Prostate gland (tissue), 2 donors: ENCODE results near the gene NDUFV2. TPM values are rescaled to one million over a fixed set of nuclear protein-coding genes. Genes with fewer than 3 reads are reported as not detected.

Experiments
- DNase-seq: peaks from one replicate; pipeline ENCODE4 v3.0.0-alpha.2; 2019; ENCODE audit warnings: low spot score
- H3K27ac ChIP-seq, 2 donors: fragments of 200-600 bp; sonication (generic); 2 replicates each; pipeline ENCODE4 v1.5.1; 2017 to 2019
- H3K27me3 ChIP-seq: fragments of 200-600 bp; sonication (generic); replicated peaks from 2 replicates; pipeline ENCODE4 v1.5.1; 2019; ENCODE audit not compliant: insufficient read depth
- H3K36me3 ChIP-seq, 2 donors: fragments of 200-600 bp; sonication (generic); 1 replicate in 1 of 2; 2 replicates in 1 of 2; pipeline versions ENCODE4 v1.5.1 to v1.8.1; 2017 to 2019
- H3K4me1 ChIP-seq: fragments of 200-600 bp; sonication (generic); replicated peaks from 2 replicates; pipeline ENCODE4 v1.5.1; 2019
- H3K4me3 ChIP-seq, 2 donors: fragments of 200-600 bp; sonication (generic); 2 replicates each; pipeline ENCODE4 v1.5.1; 2017 to 2019
- H3K9me3 ChIP-seq: fragments of 200-600 bp; sonication (generic); 2 replicates; pipeline ENCODE4 v1.5.1; 2017
- CTCF ChIP-seq, 4 experiments: fragments of 200-600 bp in 2 of 4; fragments of 450-650 bp in 2 of 4; sonication (generic) in 2 of 4; IDR thresholded peaks; 1 replicate in 3 of 4; 2 replicates in 1 of 4; pipeline ENCODE4 v1.5.1; 2016 to 2019; ENCODE audit warnings: antibody characterized with exemption in 4 of 4, mild to moderate bottlenecking in 2 of 4, moderate library complexity in 2 of 4
- POLR2A ChIP-seq: fragments of 450-650 bp; IDR thresholded peaks from one replicate; pipeline ENCODE4 v1.6.1; 2016; ENCODE audit warnings: antibody characterized with exemption, mild to moderate bottlenecking
- POLR2AphosphoS5 ChIP-seq: sonication (generic); formaldehyde crosslinking; IDR thresholded peaks from one replicate; pipeline ENCODE4 v1.6.1; 2017; ENCODE audit warnings: antibody characterized with exemption
- WGBS: methylation state at CpG from one replicate; pipeline ENCODE4 v1.1.5; 2018; 5-methylcytosine and 5-hydroxymethylcytosine counted together
- intact Hi-C: fragments of 100-400 bp; cut with DNase I; formaldehyde crosslinking; loops from one replicate; pipeline ENCODE4 v1.14.2; 2022
- total RNA-seq, 2 donors: library from RNA; depleted of rRNA; stranded (reverse); fragments of >200 nt; gene quantifications; one replicate each; pipeline ENCODE4 v1.1.0, GENCODE V29; 2016

NDUFV2 gene
- total RNA-seq, 2 donors from 2014 or later, result 114 to 161 TPM

DNA sequence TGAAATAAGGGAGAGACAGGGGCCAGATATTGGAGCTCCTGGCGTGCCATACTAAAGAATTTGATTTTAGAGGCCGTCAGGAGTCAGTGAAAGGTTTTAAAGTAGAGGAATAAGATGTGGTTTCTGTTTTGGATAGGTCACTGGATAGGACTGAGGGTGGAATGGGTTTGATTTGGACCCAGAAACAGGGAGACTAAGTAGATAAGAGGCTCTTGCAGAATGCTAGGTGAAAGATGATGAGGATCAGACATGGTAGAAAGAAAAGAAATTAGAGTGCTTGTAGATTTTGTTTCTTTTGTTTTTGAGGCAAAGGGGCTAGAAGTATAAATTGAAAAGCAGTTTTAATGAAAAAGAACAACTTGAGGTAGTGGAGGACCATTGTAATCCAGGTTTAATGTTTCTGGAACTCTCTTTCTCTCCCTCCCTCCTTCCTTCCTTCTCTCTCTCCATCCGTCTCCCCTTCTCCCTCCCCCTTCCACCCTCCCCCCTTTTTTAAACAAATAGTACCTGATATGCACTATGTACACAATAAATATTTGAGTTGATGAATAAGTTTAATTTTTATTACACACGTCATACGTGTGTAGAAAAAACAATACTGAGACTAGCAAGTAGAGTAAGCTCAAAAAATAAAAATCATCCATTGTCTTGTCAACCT is 1.9 kb downstream of the NDUFV2 start:
- DNase-seq, result no peak
- Histone ChIP-seq H3K4me1 (no peaks in the 10 kb centered on the region), H3K4me3 (peak overlapping the region; percentile 54 to 65), H3K27me3 (no peaks in the 10 kb centered on the region), H3K36me3 (no peaks in the 10 kb centered on the region), H3K27ac (peak overlapping the region; percentile 92 to 95), H3K9me3 (no peaks in the 10 kb centered on the region)
- 8% methylated on average over 5 of the region's 5 CpGs for WGBS
- intact Hi-C loops, result no loop called here
- no peak for TF ChIP-seq POLR2A
- TF ChIP-seq POLR2AphosphoS5, result peak; percentile 20

DNA sequence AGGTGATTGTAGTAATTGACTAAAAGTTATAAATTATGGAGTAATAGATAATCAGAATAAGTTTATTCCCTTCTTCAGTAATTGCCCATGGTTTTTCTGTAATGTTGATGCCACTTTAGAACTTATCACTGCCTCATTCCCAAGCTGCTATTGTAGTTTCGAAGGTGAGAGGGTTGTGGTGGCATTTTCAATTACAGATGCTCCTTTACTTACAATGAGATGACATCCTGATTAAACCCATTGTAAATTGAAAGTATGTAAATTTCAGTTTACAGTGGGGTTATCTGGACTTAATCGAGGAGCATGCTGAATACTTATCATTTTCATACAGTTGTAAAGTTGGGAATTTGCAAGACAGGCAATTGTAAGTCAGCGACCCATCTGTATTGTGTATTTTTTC is 2.9 kb downstream of the NDUFV2 start:
- Histone ChIP-seq H3K4me1 (no peaks in the 10 kb centered on the region), H3K27me3 (no peaks in the 10 kb centered on the region), H3K36me3 (no peaks in the 10 kb centered on the region), H3K4me3 (peak overlapping the region; percentile 54 to 65), H3K9me3 (no peaks in the 10 kb centered on the region), H3K27ac (peak overlapping the region; percentile 92 to 95)
- WGBS, result 33% methylated on average over 3 of the region's 3 CpGs
- DNase-seq, result no peak
- TF ChIP-seq CTCF (IDR thresholded peaks at IDR 0.05), result no peak
- no peak for TF ChIP-seq POLR2AphosphoS5
- TF ChIP-seq POLR2A, result no peak
- intact Hi-C loops, result no loop called here

DNA sequence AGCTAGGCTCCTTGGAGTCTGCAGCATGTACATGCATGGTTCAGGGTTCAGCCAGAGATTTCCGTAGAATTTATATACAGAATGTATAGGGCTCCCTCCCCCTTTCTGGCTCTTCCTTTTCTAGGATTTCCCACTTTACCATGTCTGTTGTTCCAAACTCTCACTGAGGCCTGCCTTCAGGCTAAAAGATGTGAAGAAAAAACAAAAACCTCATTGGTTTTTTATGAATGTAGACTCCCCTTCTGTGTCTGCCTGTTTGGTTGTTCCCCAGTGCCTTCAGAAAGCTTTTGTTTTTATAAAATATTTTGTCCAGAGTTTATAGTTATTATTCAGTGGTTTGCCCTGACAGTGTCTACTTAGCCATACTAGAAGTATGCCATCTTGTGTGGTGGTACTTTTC is 3.6 kb downstream of the NDUFV2 start:
- Histone ChIP-seq H3K27me3 (no peaks in the 10 kb centered on the region), H3K4me3 (peak overlapping the region in 1 of 2 donors; percentile 65), H3K27ac (peak overlapping the region in 1 of 2 donors; percentile 95), H3K4me1 (no peaks in the 10 kb centered on the region), H3K36me3 (no peaks in the 10 kb centered on the region), H3K9me3 (no peaks in the 10 kb centered on the region)
- 43% methylated on average over 1 of the region's 1 CpG for WGBS
- no peak for DNase-seq
- intact Hi-C loops, result no loop called here
- TF ChIP-seq CTCF (IDR thresholded peaks at IDR 0.05) (no peak), POLR2A (no peak)

DNA sequence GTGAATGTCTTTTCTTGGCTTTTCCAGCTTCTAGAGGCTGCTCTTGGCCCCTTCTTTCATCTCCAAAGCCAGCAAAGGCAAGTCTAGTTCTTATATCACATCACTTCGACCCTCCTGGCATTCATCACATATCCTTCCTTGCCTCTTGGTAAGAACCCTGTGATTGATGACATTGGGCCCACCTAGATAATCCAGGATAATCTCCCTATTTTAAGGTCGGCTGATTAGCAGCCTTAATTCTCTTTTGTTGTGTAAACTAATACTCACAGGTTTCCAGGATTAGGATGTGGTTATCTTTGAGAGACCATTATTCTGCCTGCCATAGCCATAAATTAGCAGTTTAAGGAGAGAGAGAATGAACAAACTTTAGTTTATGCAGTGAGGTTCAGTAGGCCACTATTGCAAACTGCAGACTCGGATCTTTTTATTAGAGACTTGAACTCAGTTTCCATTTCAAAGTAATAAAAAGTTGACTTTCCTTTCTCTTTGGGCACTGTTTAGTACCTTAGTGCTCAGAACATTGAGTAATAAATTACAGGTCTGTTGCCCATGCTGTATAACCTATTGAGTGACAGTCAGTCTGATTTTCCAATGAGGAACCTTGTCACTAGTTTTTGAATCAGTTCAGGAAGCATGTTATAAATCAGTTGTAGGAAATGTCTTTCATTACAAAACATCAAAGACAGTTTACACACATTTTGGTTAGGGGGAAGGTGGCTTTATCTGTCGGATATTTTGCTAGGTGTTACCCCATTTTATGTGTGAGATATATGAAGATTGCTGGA is 4.5 kb downstream of the NDUFV2 start:
- TF ChIP-seq POLR2AphosphoS5 (no peak), CTCF (IDR thresholded peaks at IDR 0.05) (no peak), POLR2A (no peak)
- WGBS, result 21% methylated on average over 4 of the region's 4 CpGs
- Histone ChIP-seq H3K4me3 (no peak overlapping the region), H3K4me1 (no peaks in the 10 kb centered on the region), H3K9me3 (no peaks in the 10 kb centered on the region), H3K36me3 (no peaks in the 10 kb centered on the region), H3K27me3 (no peaks in the 10 kb centered on the region), H3K27ac (peak overlapping the region in 1 of 2 donors; percentile 95)
- intact Hi-C loops, result no loop called here
- no peak for DNase-seq

DNA sequence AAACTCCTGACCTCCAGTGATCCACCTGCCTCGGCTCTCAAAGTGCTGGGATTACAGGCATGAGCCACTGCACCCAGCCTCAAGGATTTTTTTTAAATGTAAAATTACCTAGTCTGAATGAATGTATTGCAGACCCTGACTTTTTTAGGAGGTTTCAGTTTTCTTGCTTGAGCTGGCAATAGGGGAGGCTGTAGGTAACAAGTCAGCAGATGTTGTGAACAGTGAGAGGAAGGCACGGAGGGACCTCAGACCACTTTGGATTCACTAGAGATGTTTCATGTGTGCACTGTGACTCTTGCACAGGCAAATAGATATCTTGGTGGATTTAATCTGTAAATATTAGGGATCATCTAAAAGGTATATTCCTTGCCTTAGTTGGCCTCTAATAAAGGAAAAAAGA is 6.4 kb downstream of the NDUFV2 start:
- WGBS, result 77% methylated on average over 2 of the region's 2 CpGs
- no peak overlapping the region for H3K27ac ChIP-seq
- no peaks in the 10 kb centered on the region for H3K4me1 ChIP-seq
- H3K36me3 ChIP-seq, result no peaks in the 10 kb centered on the region
- DNase-seq, result no peak
- TF ChIP-seq CTCF (IDR thresholded peaks at IDR 0.05) (no peak), POLR2A (no peak), POLR2AphosphoS5 (no peak)
- H3K4me3 ChIP-seq, result no peak overlapping the region
- intact Hi-C loops, result no loop called here
- H3K9me3 ChIP-seq, result no peaks in the 10 kb centered on the region
- no peaks in the 10 kb centered on the region for H3K27me3 ChIP-seq
